Activated CD4-positive, alpha-beta T cell treated with anti-CD3 and anti-CD28 coated beads, Interleukin-2, amount 10 ng/mL, durations not matched to agents 24 days and 14 days (primary cell): ENCODE data around the gene DEGS2. TPM values are rescaled to one million over a fixed set of nuclear protein-coding genes. Genes with fewer than 3 reads are reported as not detected.

Source experiments
- DNase-seq: peaks from one replicate; pipeline ENCODE4 v3.0.0; 2022
- H3K27ac Mint-ChIP-seq: one replicate; pipeline ENCODE4 v1.8.0; 2022; ENCODE audit warnings: mild to moderate bottlenecking, mixed read lengths
- H3K27me3 Mint-ChIP-seq: one replicate; pipeline ENCODE4 v1.8.0; 2022; ENCODE audit warnings: mixed read lengths
- H3K36me3 Mint-ChIP-seq: one replicate; pipeline ENCODE4 v1.8.0; 2022; ENCODE audit warnings: low read depth, mild to moderate bottlenecking, mixed read lengths
- H3K4me1 Mint-ChIP-seq: one replicate; pipeline ENCODE4 v1.8.0; 2021; ENCODE audit warnings: mixed read lengths
- H3K4me3 Mint-ChIP-seq: one replicate; pipeline ENCODE4 v1.8.0; 2022; ENCODE audit warnings: mild to moderate bottlenecking, moderate library complexity, mixed read lengths
- H3K9me3 Mint-ChIP-seq: one replicate; pipeline ENCODE4 v1.8.0; 2021; ENCODE audit warnings: mixed read lengths
- intact Hi-C: fragments of 100-400 bp; cut with micrococcal nuclease; formaldehyde crosslinking; loops from one replicate; pipeline ENCODE4 v1.15.1; 2023
- total RNA-seq: library from RNA; stranded (reverse); gene quantifications from 2 replicates; pipeline ENCODE4 v1.2.3, GENCODE V29; 2022

The DEGS2 gene
- total RNA-seq, 1 donor from 2014 or later: 0.35 TPM

DNA sequence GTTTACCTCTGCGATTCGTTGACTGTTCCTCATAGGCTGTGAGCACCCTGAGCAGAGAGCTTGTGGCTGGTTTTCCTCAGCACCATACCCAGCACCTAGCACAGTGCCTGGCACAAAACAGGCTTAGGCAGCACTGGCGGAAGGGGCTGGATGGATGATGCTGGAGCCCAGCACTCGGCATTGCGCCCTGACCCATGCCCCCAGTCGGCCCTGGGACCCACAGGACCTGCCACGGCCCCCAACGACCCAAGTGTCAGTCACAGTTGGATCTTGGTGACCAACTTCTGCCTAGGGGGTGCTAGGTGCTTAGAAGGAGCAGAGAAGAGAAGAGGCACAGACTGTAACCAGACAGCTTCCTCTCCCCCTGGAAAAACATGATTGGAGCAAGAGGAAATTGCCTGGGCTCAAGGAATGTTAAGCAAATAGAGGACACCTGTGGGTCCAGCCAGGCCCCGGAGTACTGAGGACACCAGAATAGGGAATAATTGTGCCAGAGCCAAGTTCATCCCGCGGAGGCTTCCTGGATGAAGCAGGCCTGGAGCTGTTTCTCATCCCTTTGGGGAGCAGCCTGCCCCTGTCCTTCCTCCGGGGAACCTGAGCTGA, 31.5 kb downstream of the DEGS2 start:
- intact Hi-C loops: no loop called here
- Mint-ChIP-seq H3K27ac (peak overlapping the region; percentile 30), H3K36me3 (peaks cover 63% of the 10 kb centered on the region)

DNA sequence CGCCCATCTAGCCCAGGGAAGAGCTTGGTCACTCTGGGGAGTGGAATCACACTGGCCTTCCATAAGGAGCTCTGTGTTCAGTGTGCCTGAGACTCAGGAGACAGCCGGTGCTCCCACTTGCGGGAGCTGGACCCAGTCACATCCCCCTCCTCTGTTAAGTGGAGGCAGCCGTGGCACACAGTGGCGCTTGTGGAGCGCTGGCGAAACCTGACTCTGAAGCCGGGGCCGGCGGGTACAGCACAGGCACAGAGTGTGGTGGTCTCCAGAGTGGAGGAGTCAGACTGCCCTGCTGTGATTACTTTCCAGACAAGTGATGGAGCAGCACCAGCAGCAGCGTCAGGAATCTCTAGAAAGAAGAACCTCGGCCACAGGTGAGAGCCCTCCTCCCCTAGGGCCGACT, 33.0 kb downstream of the DEGS2 start:
- H3K27me3 Mint-ChIP-seq: no peaks in the 10 kb centered on the region
- peaks cover 4% of the 10 kb centered on the region for H3K4me1 Mint-ChIP-seq
- H3K9me3 Mint-ChIP-seq: no peaks in the 10 kb centered on the region
- H3K27ac Mint-ChIP-seq: no peak overlapping the region
- intact Hi-C loops: no loop called here
- H3K36me3 Mint-ChIP-seq: peaks cover 57% of the 10 kb centered on the region
- no peak for DNase-seq
- no peak overlapping the region for H3K4me3 Mint-ChIP-seq

More for the DNA sequence above, 31.5 kb downstream of the DEGS2 start:
- peaks cover 5% of the 10 kb centered on the region for H3K4me1 Mint-ChIP-seq
- no peak overlapping the region for H3K4me3 Mint-ChIP-seq
- DNase-seq: no peak
- no peaks in the 10 kb centered on the region for H3K27me3 Mint-ChIP-seq
- no peaks in the 10 kb centered on the region for H3K9me3 Mint-ChIP-seq

DNA sequence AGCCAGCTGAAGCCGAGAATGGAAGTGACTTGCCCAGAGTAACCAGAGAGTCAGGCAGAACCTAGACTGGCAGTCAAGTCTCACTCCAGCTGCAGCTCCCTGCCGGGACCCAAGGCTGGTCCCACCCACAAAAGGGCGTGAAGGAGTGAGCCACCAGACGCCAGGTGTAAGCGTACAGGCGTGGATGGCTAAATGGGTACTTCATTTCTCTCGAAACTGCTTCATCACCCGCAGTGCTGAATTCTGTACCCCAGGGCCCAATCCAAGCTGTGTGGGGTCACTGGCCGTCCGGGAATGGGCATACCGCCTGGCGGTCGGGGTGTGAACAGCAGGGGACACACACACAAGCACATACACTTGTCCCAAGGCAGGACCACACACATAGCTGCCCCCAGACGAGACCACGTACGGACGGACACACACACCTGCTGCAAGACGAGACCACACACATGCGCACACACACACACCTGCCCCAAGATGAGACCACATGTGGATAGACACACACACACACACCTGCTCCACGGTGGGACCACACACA, 34.8 kb downstream of the DEGS2 start:
- Mint-ChIP-seq H3K4me3 (no peak overlapping the region), H3K27ac (peak overlapping the region; percentile 73), H3K4me1 (peaks cover 6% of the 10 kb centered on the region), H3K36me3 (peaks cover 51% of the 10 kb centered on the region), H3K27me3 (no peaks in the 10 kb centered on the region), H3K9me3 (no peaks in the 10 kb centered on the region)
- intact Hi-C loops: no loop called here
- no peak for DNase-seq

GRCh38 chr14:100123618-100124017, 35.8 kb downstream of the DEGS2 start:
- no peak for DNase-seq
- no peaks in the 10 kb centered on the region for H3K9me3 Mint-ChIP-seq
- H3K27ac Mint-ChIP-seq: no peak overlapping the region
- intact Hi-C loops: no loop called here
- peaks cover 54% of the 10 kb centered on the region for H3K36me3 Mint-ChIP-seq
- no peaks in the 10 kb centered on the region for H3K27me3 Mint-ChIP-seq
- no peak overlapping the region for H3K4me3 Mint-ChIP-seq
- H3K4me1 Mint-ChIP-seq: peaks cover 11% of the 10 kb centered on the region

GRCh38 chr14:100122481-100123223, 36.8 kb downstream of the DEGS2 start:
- Mint-ChIP-seq H3K36me3 (peaks cover 60% of the 10 kb centered on the region), H3K4me1 (peaks cover 18% of the 10 kb centered on the region), H3K9me3 (no peaks in the 10 kb centered on the region), H3K27me3 (no peaks in the 10 kb centered on the region), H3K4me3 (no peak overlapping the region), H3K27ac (peak overlapping the region; percentile 17)
- DNase-seq: no peak
- intact Hi-C loops: no loop called here

- Mint-ChIP-seq H3K27ac (peak overlapping the region; percentile 41), H3K27me3 (no peaks in the 10 kb centered on the region), H3K4me3 (no peak overlapping the region), H3K9me3 (no peaks in the 10 kb centered on the region), H3K36me3 (peaks cover 60% of the 10 kb centered on the region), H3K4me1 (peaks cover 20% of the 10 kb centered on the region)
- intact Hi-C loops: no loop called here
- no peak for DNase-seq
Observed at GRCh38 chr14:100121643-100122480, 37.6 kb downstream of the DEGS2 start.

GRCh38 chr14:100120522-100121269, 38.7 kb downstream of the DEGS2 start:
- intact Hi-C loops: no loop called here
- H3K27me3 Mint-ChIP-seq: no peaks in the 10 kb centered on the region
- H3K4me3 Mint-ChIP-seq: no peak overlapping the region
- peak overlapping the region; percentile 31 for H3K27ac Mint-ChIP-seq
- H3K9me3 Mint-ChIP-seq: no peaks in the 10 kb centered on the region
- H3K36me3 Mint-ChIP-seq: peaks cover 59% of the 10 kb centered on the region
- H3K4me1 Mint-ChIP-seq: peaks cover 24% of the 10 kb centered on the region
- DNase-seq: no peak

DNA sequence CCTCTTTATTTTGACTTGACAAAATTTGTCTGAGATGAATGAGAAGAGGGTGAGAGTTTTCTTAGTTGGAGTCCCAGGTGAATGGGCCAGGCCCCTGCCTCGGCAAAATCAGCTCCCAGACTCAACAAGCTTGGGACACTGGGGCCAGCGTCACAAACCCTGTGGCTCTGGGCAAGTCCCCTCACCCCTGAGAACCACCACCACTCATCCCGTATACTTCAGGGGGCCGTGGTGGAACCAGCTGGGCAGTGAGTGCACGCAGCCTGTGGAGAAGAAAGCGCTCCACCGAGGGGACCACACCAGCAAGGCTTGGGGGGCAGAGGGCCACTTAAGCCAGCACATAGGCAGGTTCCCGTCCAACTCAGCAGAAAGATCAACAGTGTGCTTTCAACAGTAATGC, 40.2 kb downstream of the DEGS2 start:
- no peak for DNase-seq
- H3K9me3 Mint-ChIP-seq: no peaks in the 10 kb centered on the region
- H3K36me3 Mint-ChIP-seq: peaks cover 59% of the 10 kb centered on the region
- peaks cover 26% of the 10 kb centered on the region for H3K4me1 Mint-ChIP-seq
- peak overlapping the region; percentile 75 for H3K27ac Mint-ChIP-seq
- intact Hi-C loops: no loop called here
- no peaks in the 10 kb centered on the region for H3K27me3 Mint-ChIP-seq
- no peak overlapping the region for H3K4me3 Mint-ChIP-seq

GRCh38 chr14:100118396-100119011, 40.9 kb downstream of the DEGS2 start:
- peaks cover 27% of the 10 kb centered on the region for H3K4me1 Mint-ChIP-seq
- H3K36me3 Mint-ChIP-seq: peaks cover 64% of the 10 kb centered on the region

GRCh38 chr14:100117633-100118395, 41.6 kb downstream of the DEGS2 start:
- Mint-ChIP-seq H3K36me3 (peaks cover 67% of the 10 kb centered on the region), H3K27me3 (no peaks in the 10 kb centered on the region), H3K9me3 (no peaks in the 10 kb centered on the region), H3K4me3 (no peak overlapping the region), H3K4me1 (peaks cover 30% of the 10 kb centered on the region), H3K27ac (peak overlapping the region; percentile 75)
- intact Hi-C loops: no loop called here
- no peak for DNase-seq

More at GRCh38 chr14:100118396-100119011, 40.9 kb downstream of the DEGS2 start:
- no peaks in the 10 kb centered on the region for H3K9me3 Mint-ChIP-seq
- no peak for DNase-seq
- intact Hi-C loops: no loop called here
- peak overlapping the region; percentile 75 for H3K27ac Mint-ChIP-seq
- H3K27me3 Mint-ChIP-seq: no peaks in the 10 kb centered on the region
- H3K4me3 Mint-ChIP-seq: no peak overlapping the region

DNA sequence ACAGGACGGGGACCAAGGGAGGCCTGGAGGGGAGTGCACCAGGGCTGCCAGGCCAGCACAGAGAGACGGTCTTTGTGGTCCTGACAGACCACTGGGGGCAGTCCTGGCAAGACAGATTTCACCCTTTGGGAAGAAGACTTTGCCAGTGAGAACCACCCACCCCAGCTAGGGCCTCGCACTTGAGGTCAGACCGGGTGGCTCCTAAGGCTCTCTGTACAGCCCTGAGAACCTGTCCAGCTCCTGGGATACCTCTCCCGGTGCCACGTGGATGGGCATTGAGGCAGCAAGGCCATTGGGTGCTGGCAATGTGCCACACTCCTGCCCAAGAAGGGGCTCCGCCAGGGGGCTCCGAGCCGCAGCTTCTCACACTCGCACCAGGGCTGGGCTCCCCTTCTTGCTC, 42.4 kb downstream of the DEGS2 start:
- peak overlapping the region; percentile 67 for H3K27ac Mint-ChIP-seq
- peaks cover 73% of the 10 kb centered on the region for H3K36me3 Mint-ChIP-seq
- intact Hi-C loops: no loop called here
- peaks cover 35% of the 10 kb centered on the region for H3K4me1 Mint-ChIP-seq
- no peaks in the 10 kb centered on the region for H3K27me3 Mint-ChIP-seq
- no peak for DNase-seq
- H3K4me3 Mint-ChIP-seq: no peak overlapping the region
- no peaks in the 10 kb centered on the region for H3K9me3 Mint-ChIP-seq

DNA sequence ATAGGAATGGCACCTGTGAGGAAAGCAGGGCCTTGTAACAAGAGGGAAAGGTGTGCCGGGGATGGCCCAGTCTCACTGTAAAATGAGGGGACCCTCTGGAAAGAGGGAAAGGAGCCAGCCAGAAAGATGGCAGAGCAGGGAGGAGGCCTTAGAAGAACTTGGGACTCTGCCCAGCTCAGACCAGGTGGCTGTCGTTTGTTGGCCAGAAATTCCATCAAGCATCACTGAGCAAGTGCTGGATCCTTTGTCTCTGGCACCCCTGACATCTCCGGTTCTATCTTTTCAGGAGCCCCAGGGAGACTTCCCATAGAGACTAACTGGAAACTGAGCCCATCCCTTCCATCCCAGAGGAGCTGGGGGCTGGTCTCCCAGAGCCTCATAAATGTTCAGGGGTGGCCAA, 43.3 kb downstream of the DEGS2 start:
- Mint-ChIP-seq H3K9me3 (no peaks in the 10 kb centered on the region), H3K4me3 (no peak overlapping the region), H3K27me3 (no peaks in the 10 kb centered on the region), H3K4me1 (peaks cover 35% of the 10 kb centered on the region), H3K27ac (peak overlapping the region; percentile 20), H3K36me3 (peaks cover 68% of the 10 kb centered on the region)
- intact Hi-C loops: no loop called here
- no peak for DNase-seq
